PFSK-1 (cell line): Measurements from ENCODE around the gene PLAGL1.

Source experiments
- FOXP2 ChIP-seq: optimal IDR thresholded peaks from 2 replicates; pipeline ENCODE3; 2011; ENCODE audit warnings: borderline replicate concordance, control low read depth, inconsistent platforms; ENCODE audit not compliant: insufficient read depth; ENCODE audit errors: extremely low read length, extremely low read depth
- POLR2AphosphoS5 ChIP-seq: IDR thresholded peaks from 2 replicates; pipeline ENCODE4 v1.6.1; 2012; ENCODE audit warnings: low read depth, mild to moderate bottlenecking, control low read depth, low read length, moderate library complexity
- REST ChIP-seq, 2 experiments: IDR thresholded peaks; 2 replicates each; pipeline versions ENCODE4 v1.6.1 to v1.8.0; 2011 to 2012; ENCODE audit warnings: low read depth in 2 of 2, low read length in 2 of 2, control low read depth in 1 of 2, inconsistent platforms in 1 of 2, mild to moderate bottlenecking in 1 of 2, moderate library complexity in 1 of 2; ENCODE audit not compliant: insufficient read depth in 1 of 2
- SIN3A ChIP-seq: IDR thresholded peaks from 2 replicates; pipeline ENCODE4 v1.6.1; 2012; ENCODE audit warnings: mild to moderate bottlenecking, low read length, moderate library complexity, borderline replicate concordance; ENCODE audit not compliant: insufficient read depth
- TAF1 ChIP-seq: IDR thresholded peaks from 2 replicates; pipeline ENCODE4 v1.6.1; 2012; ENCODE audit warnings: low read length, control low read depth, borderline replicate concordance; ENCODE audit not compliant: insufficient read depth

PLAGL1 gene

GRCh38 chr6:144049386-144049785, 41.3 kb upstream of the PLAGL1 start:
- TF ChIP-seq FOXP2 (no peak), SIN3A (no peak), POLR2AphosphoS5 (no peak), TAF1 (no peak), REST (IDR thresholded peaks at IDR 0.05; ENCODE audit: insufficient read depth in 1 of 2, low read depth in 2 of 2, low read length in 2 of 2) (no peak)

- no peak for TF ChIP-seq FOXP2
- TF ChIP-seq SIN3A = no peak
- TF ChIP-seq REST (IDR thresholded peaks at IDR 0.05; ENCODE audit: insufficient read depth in 1 of 2, low read depth in 2 of 2, low read length in 2 of 2) = no peak
- TF ChIP-seq TAF1 = no peak
- no peak for TF ChIP-seq POLR2AphosphoS5
These were observed 39.6 kb upstream of the PLAGL1 start for GRCh38 chr6:144047688-144048087.

GRCh38 chr6:144036835-144037195, 28.8 kb upstream of the PLAGL1 start:
- TF ChIP-seq REST (IDR thresholded peaks at IDR 0.05; ENCODE audit: insufficient read depth in 1 of 2, low read depth in 2 of 2, low read length in 2 of 2) = no peak
- no peak for TF ChIP-seq POLR2AphosphoS5
- TF ChIP-seq FOXP2 = no peak
- no peak for TF ChIP-seq SIN3A
- TF ChIP-seq TAF1 = no peak

- TF ChIP-seq TAF1 = no peak
- TF ChIP-seq SIN3A = no peak
- no peak for TF ChIP-seq POLR2AphosphoS5
- no peak for TF ChIP-seq FOXP2
- TF ChIP-seq REST (IDR thresholded peaks at IDR 0.05; ENCODE audit: insufficient read depth in 1 of 2, low read depth in 2 of 2, low read length in 2 of 2) = no peak
These were observed 28.2 kb upstream of the PLAGL1 start for GRCh38 chr6:144036064-144036834.

- TF ChIP-seq TAF1 (no peak), FOXP2 (no peak)
These were observed 27.4 kb upstream of the PLAGL1 start for GRCh38 chr6:144035416-144035815.
